Suppressor macrophage treated with lipopolysaccharide for 4 hours (primary cell): ENCODE measurements around the gene PIP5KL1.

Experiments used
- DNase-seq: peaks from one replicate; pipeline ENCODE4 v3.0.0-alpha.2; 2020

The PIP5KL1 gene

DNA sequence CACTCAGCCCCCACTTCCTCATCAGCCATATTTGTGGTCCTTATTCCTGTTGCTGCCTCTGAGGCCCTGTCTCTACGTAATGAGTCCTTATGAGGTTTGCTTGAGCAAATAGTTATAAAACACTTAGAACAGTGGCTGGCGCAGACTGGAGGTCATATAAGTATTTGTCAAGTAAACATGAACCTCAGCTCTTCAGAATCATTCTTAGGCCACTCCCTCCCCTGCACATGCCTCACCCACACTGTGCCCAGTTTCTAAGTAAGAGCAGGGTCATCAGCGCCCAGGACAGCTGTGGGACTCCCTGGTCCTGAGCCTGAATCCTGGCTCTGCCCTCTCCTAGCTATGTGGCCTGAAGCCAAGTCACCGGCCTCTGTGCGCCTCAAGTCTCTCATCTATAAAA lies 17.7 kb downstream of the PIP5KL1 start:
- no peak for DNase-seq

DNA sequence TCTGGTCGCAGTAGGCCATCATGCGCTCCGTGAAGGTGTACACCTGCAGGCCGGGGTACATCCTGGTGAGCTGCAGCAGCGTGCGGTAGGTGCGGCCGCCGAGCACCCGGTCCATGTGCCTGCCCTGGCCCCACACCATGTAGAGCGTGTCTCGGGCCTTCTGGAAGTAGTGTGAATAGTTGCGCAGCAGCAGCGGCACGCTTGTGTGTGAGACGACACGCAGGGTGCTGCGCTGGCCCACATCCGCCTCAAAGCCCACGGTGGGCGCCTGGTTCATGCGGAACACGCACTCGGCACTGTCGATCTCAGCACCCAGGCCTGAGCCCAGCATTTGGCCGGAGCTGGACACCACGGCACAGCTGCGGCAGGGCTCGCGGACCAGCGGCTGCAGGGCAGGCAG lies 18.3 kb downstream of the PIP5KL1 start:
- no peak for DNase-seq

DNA sequence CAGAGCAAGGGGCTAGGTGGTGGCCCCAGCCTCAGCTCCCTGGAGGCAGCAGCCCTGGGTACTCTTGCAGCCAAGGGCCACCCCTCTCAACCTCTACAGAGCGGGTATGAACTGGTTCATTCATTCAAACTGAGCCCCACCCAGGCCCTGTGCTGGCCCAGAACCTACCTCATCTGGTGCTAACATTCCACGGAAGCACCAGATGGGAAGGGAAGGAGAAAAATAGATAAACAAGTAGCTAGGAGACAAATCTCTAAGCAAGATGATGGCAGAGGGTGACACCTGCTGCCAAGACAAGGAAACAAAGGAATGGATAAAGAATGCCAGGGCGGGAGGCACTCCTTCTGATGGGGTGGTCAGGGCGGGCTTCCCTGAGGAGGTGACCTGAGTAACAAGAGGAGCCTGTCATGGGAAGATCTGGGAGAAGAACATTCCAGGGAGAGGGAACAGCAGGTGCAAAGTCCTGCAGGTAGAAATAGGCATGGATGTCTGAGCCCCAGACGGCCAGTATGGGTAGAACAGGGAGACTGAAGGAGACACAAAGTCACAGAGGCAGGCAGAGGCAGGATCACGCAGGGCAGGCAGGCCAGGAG lies 19.9 kb downstream of the PIP5KL1 start:
- no peak for DNase-seq

DNA sequence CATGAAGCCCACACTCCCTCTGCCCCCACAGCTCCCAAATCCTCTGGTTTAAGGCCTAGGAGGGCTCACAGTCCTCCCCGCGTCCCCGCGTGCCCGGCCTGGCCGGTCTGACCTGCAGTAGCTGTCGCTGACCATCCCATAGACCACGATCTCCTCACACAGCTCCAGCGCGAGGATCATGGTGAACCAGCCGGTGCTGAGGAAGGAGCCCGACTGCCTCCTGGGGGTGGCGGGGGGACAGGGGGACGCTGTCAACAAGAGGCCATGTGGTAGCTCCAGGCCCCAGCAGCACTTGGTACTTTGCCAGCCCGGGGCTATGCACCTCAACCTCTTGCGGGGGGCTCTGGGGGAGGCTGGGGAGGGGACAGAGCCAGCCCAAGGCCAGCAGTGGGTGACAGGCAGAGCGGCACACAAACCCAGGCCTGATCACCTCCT lies 20.7 kb downstream of the PIP5KL1 start:
- DNase-seq, result no peak

DNA sequence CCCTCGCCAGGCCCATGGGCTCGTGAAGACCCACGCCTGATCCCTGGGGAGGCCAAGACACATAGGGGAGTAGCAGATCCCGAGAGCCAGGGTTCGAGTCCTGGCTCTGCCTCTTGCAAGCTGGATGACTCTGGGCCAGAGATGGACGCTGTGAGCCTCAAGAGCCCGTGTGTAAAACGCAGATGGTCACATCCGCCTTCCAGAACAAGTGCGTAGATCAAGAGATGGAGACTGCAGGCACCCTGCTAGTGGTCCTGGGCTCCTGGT lies 22.0 kb downstream of the PIP5KL1 start:
- no peak for DNase-seq

DNA sequence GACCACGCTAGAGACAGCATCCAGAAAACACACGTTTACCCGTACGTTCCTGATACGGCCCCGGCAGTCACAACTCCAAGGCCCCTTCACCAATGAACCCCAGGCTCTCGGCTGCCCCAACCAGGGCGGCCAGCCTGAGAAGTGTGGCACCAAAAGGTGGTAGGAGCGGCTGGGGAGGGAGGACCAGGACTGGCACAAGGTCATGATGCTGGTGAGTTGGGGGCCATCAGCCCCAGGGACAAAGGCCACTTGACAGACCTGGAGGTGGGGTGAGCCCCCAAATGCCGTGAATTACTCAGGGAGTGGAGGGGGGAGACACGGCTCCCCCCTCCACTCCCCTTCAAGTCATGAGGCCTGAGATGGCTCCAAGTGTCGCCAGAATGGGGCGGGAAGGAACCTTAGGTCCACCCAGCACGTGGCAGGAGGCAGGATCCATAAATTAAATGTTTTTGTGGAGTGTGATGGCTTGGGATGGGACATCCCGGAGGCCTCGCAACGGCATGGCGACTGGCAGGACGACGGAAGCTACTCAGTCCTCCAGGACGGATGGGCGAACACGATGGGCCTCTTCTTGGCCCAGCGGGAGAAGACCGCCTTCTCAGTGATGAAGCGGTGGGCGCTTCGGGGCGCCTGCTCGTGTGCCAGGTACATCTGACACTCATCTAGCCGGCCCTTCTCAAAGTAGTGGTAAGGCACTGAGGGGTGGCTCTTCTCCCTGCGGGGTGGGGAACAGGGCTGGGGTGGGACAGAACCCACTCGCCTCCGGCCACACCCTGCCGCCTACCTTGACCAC lies 22.5 kb downstream of the PIP5KL1 start:
- DNase-seq, result no peak

DNA sequence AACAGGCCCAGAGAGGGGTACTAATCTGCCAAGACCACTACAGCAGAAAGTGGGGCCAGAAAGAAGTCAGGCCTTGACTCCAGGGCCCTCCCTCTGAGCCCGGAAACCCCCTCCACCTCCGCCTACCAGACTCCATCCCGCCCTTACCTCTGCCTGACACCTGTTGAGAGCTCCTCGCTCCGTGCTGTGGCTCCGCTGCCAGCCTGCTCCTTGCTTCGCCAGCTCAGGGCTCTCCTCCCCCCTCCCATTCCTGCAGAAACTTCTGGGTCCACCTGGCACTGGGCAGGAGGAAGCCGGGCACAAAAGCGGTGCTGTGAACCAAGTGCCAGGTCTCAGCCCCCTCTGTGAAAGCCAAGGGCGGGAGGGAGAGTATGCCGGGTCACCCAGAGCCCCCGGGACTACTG lies 24.8 kb downstream of the PIP5KL1 start:
- DNase-seq, result no peak

DNA sequence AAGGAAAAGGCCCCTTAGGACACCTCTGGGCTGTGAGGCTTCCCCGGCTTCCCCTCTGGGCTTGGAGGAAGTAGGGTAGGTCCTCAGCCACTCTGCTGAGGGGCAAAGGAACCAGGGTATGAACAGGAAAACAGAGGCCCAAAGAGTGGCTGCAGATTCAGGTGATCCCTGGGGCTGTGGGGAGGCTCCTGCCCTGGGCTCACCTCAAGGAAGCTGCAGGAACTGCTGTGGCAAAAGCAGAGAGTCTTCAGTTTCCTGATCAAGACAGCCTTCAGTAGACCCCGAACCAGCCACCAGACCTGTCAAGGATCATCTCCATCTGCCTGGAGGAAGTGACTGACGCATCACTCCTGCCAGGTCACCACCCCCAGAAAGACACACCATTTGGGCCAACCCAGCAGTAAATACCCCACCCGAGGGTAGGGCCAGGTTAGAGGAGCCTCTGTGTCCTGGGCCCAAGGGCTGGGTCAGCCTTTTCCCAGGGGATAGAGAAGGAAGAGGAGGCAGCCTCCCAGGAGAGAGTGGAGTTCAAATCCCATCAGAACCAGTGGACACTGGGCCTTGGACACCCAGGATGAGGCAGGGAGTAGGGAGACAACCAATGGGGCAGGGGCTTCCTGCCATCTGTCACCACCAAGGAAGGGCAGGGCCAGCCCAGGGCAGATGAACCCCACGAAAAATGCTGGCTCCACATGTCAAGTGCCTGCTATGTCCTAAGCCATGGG lies 25.4 kb downstream of the PIP5KL1 start:
- peak; percentile 35 for DNase-seq

DNA sequence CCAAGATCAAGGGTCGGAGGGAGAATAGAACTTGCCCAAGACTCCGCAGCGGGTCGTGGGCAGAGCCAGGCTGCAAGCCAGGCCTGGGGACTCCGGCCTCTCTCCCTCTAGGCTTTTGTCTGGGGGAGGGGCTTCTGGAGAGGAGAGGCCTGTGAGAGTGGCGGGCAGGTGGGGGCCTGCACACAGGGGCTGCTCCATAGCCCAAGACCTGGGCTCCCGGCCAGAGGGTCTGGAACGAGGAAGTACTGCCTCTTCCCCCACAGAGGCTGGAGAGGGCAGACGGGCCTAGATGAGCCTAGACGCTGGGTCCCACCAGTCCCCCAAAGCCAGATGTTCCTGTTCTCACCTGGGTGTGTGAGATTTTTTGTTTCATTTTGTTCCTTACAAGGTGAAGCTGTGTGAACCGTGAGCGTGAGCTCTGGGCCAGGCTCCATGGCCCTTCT lies 26.0 kb downstream of the PIP5KL1 start:
- DNase-seq, result peak; percentile 31

DNA sequence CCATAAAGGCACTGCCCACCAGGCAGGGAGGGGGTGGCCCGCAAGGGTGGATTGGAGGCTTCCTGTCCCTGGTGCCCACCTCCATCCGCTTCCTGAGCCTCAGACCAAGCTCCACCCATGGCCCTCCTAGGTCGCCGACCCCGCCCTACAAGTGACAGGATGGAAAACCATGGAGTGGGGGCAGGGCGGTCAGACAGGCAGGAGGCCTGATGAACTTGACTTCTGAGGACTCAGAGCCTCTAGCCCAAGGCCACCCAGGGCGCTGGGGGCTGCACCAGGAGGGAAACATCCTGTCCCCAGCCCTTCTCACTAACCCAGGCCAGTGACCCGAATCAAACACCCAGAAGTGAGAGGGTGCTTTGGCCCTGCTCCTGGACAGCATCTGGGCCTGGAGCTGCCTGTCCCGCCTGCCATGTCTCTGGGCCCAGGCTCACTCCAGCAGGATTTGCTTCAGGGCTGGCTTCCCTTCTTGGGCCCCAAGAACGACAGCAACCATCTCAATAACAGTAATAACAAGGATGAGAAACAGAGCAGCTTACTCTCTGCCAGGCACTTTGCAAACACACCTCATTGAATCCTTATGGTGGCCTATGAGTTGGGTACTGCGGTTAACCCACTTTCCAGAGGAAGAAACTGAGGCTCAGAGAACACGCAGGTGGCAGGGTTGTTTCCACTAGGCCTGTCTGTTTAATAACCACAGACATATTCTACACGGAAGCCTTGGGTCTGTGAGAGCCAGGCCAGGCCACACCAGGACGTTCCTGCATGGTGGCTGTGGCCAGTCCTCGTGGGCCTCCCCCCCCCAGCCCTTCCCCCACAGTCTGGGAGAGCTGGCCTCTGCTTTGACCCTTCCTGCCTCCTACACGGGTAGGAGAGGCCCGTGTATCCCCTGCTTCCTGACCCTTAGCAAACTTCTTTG lies 26.8 kb downstream of the PIP5KL1 start:
- DNase-seq, result peak; percentile 54

DNA sequence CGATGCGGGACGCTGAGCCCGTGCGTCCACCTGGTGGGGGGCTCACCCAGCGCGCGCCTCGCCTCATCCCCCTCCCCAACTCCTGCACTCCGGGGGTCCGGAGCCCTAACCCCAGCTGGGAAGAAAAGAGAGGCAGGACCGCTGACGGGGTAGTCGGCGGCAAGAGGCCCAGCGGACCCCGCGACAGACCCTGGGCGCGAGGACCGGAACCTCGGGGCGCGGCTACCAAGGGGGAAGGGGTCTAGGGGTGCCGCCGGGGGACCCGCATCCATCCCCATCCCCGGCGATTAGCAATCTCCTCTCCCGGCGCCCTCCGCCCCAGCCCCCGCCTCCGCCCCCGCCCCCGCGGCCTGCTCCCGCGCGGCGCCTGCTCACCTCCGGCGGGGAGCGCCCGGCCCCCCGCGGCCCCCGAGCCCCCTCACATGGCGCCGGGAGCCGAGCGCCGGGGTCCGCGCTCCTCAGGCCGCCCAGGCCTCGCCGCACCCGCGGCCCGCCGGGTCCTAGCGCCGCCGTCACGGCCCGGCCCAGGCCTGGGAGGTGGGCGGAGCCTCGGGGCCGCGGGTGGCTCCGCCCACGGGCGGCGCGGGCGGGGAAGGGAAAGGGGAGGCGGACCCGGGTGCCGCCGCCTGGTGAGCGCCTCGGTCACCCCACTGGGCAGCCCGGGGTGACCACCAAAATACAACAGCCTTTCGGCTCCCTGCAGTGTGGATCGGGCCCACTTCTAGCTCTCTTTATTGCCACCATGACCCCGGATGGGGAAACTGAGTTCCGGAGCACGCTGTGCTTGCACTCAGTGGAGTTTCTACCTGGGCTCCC lies 31.2 kb downstream of the PIP5KL1 start, which contains the start of gene ST6GALNAC6:
TSS of gene ST6GALNAC6 (minus strand) at position 476 of the 816 bp plus-strand sequence. CDS start 1,622 bp downstream, outside the sequence.
- peak; percentile 89 for DNase-seq

DNA sequence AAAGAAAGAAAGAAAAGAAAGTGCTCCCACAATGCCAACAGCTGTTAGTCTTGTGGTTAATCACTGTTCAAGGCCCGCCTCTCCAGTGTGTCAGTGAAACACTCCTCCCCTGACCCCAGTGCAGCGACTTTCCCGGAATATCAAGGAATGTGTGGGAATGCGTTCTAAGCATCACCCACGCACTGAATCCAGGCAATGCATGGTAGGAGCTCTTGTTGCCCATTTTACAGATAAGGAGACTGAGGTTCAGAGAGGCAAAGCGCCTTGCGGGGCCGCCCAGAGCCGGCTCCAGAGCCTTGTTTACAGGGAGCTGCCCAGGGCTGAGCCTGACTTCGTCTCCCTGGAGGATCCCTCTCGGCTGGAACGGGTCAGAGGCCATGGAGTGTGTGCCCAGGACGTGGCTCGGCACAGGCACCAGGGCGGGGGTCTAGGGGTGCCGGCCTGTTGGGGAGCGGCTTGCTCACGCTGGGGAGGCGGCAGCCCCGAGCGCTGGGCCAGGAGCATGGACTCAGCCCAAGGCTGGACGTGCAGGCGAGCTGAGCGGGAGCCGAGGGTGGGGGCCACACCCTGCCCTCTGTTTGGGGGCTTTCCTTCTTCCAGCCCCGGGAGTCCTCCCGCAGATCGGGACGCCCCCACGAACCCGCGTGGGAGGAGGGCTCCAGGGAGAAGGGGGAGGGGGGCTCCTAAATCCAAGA lies 32.0 kb downstream of the PIP5KL1 start:
- DNase-seq, result peak; percentile 28

DNA sequence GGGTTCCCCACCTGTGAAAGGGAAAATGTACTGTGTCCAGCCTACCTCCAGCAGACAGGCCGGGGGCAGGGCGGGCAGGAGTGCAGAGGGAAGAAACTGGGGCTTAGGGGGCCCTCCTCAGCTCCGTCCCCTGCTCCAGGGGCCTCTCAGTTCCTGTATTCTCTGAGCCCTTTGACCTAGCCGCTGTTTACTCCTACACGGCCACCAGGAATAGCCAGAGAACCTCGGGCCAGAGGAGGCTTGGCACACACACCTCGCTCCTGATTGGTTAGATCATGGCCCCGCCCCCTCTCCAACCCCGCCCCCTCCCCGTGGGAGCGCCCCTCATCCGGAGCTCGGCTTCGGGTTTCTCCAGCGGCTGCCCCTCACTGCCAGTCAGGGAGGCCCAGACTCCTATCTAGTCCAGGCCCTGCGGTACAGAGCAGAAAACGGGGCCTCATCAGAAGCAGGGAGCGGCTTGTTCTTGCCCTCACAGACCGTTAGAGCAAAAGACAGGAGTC lies 33.3 kb downstream of the PIP5KL1 start:
- DNase-seq, result peak; percentile 67

DNA sequence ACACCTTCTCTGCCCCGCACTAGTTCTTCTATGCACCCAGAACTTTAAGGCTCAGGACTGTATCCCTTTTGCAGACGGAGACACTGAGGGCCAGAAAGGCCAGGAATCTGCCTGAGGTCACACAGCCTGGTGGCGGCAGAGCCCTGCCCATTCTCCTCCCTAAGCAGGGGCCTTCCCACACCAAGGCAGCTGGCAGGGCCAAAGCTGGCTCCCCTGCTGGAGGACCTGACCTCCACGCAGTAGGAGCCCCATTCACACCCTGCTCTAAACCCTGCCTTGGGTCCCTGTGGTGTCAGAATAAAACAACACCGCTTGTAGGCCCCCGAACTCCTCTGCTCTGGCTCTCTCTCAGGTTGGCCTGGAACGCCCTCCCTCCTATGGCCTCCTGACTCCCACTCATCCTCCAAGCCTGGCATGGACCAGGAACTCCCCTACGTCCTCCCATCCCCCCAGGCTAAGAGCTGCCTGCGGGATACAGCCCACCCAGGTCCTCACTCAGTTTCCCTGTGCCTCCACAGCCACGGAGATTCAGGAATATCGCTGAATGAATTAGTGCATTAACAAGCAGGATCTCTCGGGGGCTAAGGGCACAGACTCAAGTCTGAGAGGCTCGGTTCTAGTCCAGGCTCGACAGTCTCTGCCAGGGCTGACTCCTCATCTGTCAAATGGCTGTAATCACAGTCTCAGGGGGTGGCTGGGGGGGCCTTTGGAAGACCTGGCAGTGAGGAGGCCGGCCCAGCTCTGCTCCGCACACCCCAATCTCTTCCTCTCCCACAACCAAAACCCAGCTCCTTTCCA lies 34.0 kb downstream of the PIP5KL1 start:
- DNase-seq, result no peak

DNA sequence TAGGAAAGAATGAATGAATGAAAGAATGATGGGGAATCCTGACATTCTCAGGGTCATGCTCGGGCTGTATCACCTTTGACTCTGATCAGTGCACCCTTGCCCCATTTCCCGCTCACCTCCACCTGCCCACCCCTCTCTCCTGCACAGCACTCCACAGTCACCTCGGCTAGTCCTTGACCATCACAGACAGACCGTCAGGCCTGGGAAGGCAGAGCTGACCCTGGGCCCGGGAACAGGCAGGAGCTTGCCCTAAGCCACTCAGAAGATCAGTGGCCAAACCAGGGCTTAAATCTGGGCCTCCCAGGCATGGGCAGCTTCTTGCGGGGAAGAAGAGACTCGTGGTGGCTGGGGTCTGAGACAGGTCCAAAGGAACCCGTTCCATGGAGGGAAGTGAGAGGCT lies 34.8 kb downstream of the PIP5KL1 start:
- DNase-seq, result no peak

DNA sequence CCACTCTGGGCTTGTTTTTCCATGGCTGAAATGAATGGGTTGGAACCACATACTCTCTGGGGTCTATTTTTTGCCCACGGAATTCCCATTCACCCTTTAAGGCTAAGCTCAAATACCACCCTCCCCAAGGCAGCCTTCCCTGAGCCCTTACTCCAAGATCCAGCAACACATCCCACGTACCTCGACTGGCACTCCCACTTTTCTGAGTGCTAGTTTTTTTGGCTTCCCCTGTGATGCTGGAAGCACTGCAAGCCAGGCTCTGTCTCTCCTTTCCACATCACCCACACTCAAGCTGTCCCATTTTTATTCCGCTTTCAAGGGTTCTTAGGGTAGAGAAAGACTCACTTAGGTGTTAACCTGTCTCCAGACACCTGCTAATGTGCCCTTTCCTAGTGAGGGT lies 37.2 kb downstream of the PIP5KL1 start:
- DNase-seq, result no peak

DNA sequence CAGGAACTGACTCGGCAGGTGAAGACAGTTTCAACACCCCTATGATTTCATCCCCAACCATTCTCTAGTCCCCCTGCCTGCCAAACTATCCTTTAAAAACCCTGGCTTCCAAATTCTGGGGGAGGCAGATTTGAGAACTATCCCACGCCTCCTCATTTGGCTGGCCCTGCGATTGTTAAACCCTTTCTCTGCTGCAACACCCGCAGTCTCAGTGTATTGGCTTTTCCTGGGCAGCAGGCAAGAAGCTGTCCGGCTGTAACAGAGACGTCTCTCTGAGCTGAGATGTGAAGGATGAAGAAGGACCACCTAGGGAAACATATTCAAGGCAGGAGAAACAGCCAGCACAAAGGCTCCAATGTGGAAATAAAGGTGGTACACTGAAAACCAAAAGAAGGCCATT lies 37.7 kb downstream of the PIP5KL1 start:
- no peak for DNase-seq

DNA sequence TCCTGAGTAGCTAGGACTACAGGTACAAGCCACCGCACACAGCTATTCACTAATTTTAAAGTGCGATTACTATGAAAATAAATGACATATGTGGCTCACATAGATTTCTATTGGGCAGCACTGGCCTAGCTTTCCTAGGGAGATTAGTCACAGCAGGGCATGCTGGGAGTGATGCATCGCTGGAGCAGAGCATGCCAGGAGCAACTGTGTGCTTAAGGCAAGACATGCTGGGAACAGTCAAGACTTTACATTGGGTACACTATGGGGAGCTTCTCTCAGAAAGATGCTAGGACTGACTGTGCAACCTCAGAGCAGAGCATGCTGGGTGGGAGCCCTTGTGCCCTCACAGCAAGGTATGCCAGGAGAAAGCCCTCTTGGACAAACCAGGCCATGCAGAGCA lies 40.5 kb downstream of the PIP5KL1 start:
- DNase-seq, result no peak

DNA sequence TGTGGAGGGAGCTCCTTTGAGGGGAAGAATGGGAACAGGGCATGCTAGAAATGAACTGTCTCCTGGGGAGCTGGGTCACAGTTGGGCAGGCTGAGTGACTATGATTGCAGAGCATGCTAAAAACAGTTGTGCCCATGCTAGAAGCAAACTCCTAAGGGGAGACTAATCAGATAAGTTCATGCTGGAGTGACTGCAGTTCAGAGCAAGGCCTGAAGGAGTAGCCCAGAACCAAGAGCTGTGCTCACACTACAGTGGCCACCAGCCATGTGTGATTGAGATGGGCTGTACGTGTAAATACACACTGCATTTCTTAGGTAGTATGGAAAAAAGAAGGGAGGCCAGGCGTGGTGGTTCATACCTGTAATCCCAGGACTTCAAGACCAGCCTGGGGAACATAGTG lies 42.8 kb downstream of the PIP5KL1 start:
- no peak for DNase-seq

DNA sequence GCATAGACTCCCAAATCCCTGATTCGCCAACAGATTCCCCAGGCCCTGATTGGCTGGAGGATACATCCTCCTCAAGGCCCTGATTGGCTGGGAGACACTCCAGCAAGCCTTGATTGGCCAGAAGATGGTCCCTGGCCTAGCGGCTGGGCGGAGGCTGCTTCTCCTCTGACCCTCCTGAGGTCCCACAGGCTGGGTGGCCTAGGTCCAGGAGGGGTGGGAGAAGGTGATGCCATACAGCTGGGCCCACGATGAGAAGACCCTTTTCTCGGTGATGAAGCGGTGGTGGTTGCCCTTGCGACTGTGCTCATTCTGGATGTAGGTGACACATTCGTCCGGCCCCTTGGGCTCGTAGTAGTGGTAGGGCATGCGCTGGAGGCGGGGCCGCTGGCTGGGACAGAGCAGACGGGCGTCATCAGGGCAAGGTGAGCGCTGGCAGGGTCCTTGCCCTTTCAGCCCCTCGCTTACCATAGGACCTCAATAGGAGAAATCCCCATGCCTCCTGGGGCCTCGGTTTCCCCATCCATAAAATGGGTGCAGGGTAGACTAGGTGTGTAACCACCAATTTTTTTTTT lies 44.1 kb downstream of the PIP5KL1 start:
- no peak for DNase-seq
